A673 (cell line): Measurements from ENCODE around the gene NEU3. TPM values are rescaled to one million over a fixed set of nuclear protein-coding genes. Genes with fewer than 3 reads are reported as not detected.
"Not testable (repeated sequence)": the region's sequence is repeated elsewhere in the genome, so short reads cannot be mapped to it uniquely, and the experiment has no call there.

ENCODE experiments used
- BruUV-seq: library from RNA; stranded (reverse); fragments of 400-500 nt; replicated peaks from 2 replicates; lab custom pipeline; 2021; lab: Mats Ljungman, UMichigan
- CTCF ChIA-PET: fragments of 300-600 bp; sonication (Branson Sonifier 250); formaldehyde crosslinking; loops from one replicate; lab custom pipeline; 2022; ENCODE audit warnings: antibody characterized with exemption; lab: Charles Lee
- POLR2A ChIA-PET: fragments of 300-600 bp; sonication (Branson Sonifier 250); formaldehyde crosslinking; loops from one replicate; lab custom pipeline; 2022; ENCODE audit warnings: antibody characterized with exemption; ENCODE audit not compliant: low non-redundant PET; lab: Charles Lee
- DNase-seq: peaks from one replicate; pipeline ENCODE4 v3.0.0-alpha.2; 2015; ENCODE audit warnings: low spot score
- H3K27ac ChIP-seq: fragments of 200-600 bp; sonication (generic); 2 replicates; pipeline ENCODE4 v1.5.1; 2016; ENCODE audit warnings: mixed run types, low read depth, mild to moderate bottlenecking, mixed read lengths, antibody characterized with exemption, low read length; ENCODE audit not compliant: poor library complexity, severe bottlenecking
- H3K27me3 ChIP-seq: fragments of 200-600 bp; sonication (generic); replicated peaks from 2 replicates; pipeline ENCODE4 v1.6.1; 2017; ENCODE audit warnings: mixed run types, low read depth, mild to moderate bottlenecking, mixed read lengths, antibody characterized with exemption, low read length; ENCODE audit not compliant: insufficient read depth, poor library complexity
- H3K36me3 ChIP-seq: fragments of 200-600 bp; sonication (generic); 2 replicates; pipeline ENCODE4 v1.6.1; 2016; ENCODE audit warnings: mixed run types, mild to moderate bottlenecking, mixed read lengths, antibody characterized with exemption, low read length; ENCODE audit not compliant: insufficient read depth, poor library complexity, severe bottlenecking
- H3K4me1 ChIP-seq: fragments of 200-600 bp; sonication (generic); 2 replicates; pipeline ENCODE4 v1.6.1; 2017; ENCODE audit warnings: mixed run types, mild to moderate bottlenecking, mixed read lengths, antibody characterized with exemption, low read length; ENCODE audit not compliant: insufficient read depth, poor library complexity, severe bottlenecking
- H3K4me3 ChIP-seq: fragments of 200-600 bp; sonication (generic); 2 replicates; pipeline ENCODE4 v1.5.1; 2016; ENCODE audit warnings: low read depth, mixed run types, mild to moderate bottlenecking, mixed read lengths, low read length; ENCODE audit not compliant: poor library complexity, severe bottlenecking
- H3K9me3 ChIP-seq: fragments of 200-600 bp; sonication (generic); 2 replicates; pipeline ENCODE4 v1.6.1; 2016; ENCODE audit warnings: mixed run types, low read depth, mild to moderate bottlenecking, mixed read lengths, antibody characterized with exemption, low read length; ENCODE audit not compliant: poor library complexity, severe bottlenecking
- EZH2 ChIP-seq: fragments of 200-600 bp; sonication (generic); IDR thresholded peaks from 2 replicates; pipeline ENCODE4 v1.6.1; 2017; ENCODE audit warnings: borderline replicate concordance, low read depth, mild to moderate bottlenecking, mixed read lengths, antibody characterized with exemption, low read length; ENCODE audit not compliant: poor library complexity, severe bottlenecking
- intact Hi-C: fragments of 100-400 bp; cut with micrococcal nuclease; formaldehyde crosslinking; loops from one replicate; pipeline ENCODE4 v1.10.0; 2022; ENCODE audit not compliant: unreplicated experiment
- total RNA-seq: library from RNA; stranded (reverse); gene quantifications from 2 replicates; pipeline ENCODE4 v1.2.3, GENCODE V29; 2021
- TF ChIP-seq, protein P1 (sequence below): fragments of 300-800, 200-600 bp; sonication (generic); conservative IDR thresholded peaks from 2 replicates; pipeline ENCODE4 v1.5.1; 2017; ENCODE audit warnings: low read depth, mild to moderate bottlenecking, antibody characterized with exemption, low read length, moderate library complexity, mixed read lengths

Gene NEU3
- total RNA-seq, 1 experiment from 2014 or later = 11.5 TPM

DNA sequence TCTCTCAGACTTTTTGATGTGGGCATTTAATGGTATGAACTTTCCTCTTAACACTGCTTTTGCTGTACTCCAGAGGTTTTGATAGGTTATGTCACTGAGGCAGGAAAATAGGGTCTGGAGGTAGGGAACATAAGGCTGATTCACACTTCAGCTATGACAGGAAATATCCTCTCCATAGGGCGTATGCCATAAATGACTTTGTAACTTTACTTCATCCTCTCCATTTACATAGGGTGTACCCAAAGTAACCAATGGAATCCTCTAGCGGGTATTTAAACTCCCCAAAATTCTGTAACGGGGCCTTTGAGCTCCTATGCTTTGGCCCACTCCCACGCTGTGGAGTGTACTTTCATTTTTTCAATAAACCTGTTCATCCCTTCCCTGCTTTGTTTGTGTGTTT is 58.5 kb downstream of the NEU3 start:
- Histone ChIP-seq H3K36me3 (no peaks in the 10 kb centered on the region), H3K27me3 (peaks cover 3% of the 10 kb centered on the region), H3K27ac (no peak overlapping the region), H3K4me3 (no peak overlapping the region), H3K9me3 (peaks cover 2% of the 10 kb centered on the region), H3K4me1 (no peaks in the 10 kb centered on the region)
- ChIA-PET POLR2A (no interaction called here), CTCF (interaction anchor here (1.2 kb wide), 1 partner anchor 24 kb away, joined by 3 read pairs; no protein-coding TSS in a partner anchor)
- DNase-seq = no peak
- intact Hi-C loops = no loop called here
- BruUV-seq = no TSS peak
- TF ChIP-seq EZH2 = no peak
- TF ChIP-seq, protein P1, sequence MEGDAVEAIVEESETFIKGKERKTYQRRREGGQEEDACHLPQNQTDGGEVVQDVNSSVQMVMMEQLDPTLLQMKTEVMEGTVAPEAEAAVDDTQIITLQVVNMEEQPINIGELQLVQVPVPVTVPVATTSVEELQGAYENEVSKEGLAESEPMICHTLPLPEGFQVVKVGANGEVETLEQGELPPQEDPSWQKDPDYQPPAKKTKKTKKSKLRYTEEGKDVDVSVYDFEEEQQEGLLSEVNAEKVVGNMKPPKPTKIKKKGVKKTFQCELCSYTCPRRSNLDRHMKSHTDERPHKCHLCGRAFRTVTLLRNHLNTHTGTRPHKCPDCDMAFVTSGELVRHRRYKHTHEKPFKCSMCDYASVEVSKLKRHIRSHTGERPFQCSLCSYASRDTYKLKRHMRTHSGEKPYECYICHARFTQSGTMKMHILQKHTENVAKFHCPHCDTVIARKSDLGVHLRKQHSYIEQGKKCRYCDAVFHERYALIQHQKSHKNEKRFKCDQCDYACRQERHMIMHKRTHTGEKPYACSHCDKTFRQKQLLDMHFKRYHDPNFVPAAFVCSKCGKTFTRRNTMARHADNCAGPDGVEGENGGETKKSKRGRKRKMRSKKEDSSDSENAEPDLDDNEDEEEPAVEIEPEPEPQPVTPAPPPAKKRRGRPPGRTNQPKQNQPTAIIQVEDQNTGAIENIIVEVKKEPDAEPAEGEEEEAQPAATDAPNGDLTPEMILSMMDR = no peak

DNA sequence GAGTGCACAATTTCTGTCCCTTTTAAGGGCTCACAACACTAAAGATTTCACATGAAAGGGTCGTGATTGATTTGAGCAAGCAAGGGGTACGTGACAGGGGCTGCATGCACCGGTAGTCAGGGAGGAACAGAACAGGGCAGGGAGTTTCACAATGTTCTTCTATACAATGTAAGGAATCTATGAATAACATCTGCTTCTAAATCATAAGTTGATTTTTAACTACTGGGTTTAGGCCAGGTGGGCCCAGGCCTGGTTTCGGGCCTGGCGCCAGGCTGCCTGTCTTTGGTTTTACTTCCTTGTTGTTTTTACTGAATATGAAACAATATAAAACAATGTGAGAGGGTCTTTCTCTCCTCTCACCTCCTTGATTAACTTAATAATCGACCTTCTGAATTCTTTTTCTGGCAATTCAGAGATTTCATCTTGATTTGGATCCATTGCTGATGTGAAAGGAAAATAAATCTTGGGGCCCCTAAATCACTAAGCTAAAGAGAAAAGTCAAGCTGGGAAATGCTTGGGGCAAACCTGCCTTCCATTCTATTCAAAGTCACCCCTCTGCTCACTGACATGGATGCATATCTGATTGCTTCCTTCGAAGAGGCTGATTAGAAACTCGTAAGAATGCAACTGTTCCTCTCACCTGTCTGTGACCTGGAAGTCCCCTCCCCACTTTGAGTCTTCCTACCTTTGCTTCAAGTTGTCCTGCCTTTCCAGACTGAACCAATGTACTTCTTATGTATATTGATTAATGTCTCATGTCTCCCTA is 61.0 kb downstream of the NEU3 start:
- DNase-seq, BruUV-seq, intact Hi-C loops, POLR2A ChIA-PET, H3K4me3 ChIP-seq, CTCF ChIA-PET, H3K4me1 ChIP-seq, H3K27ac ChIP-seq, H3K36me3 ChIP-seq, H3K27me3 ChIP-seq: not testable (repeated sequence)
- H3K9me3 ChIP-seq = peaks cover 13% of the 10 kb centered on the region

DNA sequence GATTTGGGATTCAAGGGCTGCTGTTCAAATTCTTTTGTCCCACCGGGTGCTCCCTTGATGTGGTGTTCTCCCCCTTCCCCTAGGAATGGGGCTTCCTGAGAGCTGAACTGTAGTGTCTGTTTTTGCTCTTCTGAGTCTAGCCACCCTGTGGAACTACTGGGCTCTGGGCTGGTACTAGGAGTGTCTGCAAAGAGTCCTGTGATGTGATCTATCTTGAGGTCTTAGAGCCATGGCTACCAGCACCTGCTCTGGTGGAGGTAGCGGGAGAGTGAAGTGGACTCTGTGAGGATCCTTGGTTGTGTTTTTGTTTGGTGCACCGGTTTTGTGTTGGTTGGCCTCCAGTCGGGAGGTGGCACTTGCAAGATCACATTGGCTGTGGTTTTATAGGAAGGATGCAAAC is 61.8 kb downstream of the NEU3 start:
- H3K27me3 ChIP-seq = peaks cover 3% of the 10 kb centered on the region
- ChIA-PET CTCF (interaction anchor here (0.6 kb wide), 1 partner anchor 460 kb away, joined by 7 read pairs; no protein-coding TSS in a partner anchor), POLR2A (no interaction called here)
- intact Hi-C loops = no loop called here
- TF ChIP-seq, protein P1 = no peak
- TF ChIP-seq EZH2 = no peak
- no peaks in the 10 kb centered on the region for H3K36me3 ChIP-seq
- DNase-seq = no peak
- H3K4me1 ChIP-seq = no peaks in the 10 kb centered on the region
- H3K27ac ChIP-seq = no peak overlapping the region
- H3K4me3 ChIP-seq = no peak overlapping the region
- no TSS peak for BruUV-seq
- peaks cover 13% of the 10 kb centered on the region for H3K9me3 ChIP-seq
